PC-3 (cell line): Measurements from ENCODE around the gene HNRNPA3.

Experiments
- CTCF ChIP-seq: fragments of 300-600 bp; sonication (generic); conservative IDR thresholded peaks from 2 replicates; pipeline ENCODE4 v1.5.1; 2017; ENCODE audit warnings: antibody characterized with exemption, low read depth, mild to moderate bottlenecking, low read length
- EZH2 ChIP-seq: fragments of 300-600 bp; sonication (generic); IDR thresholded peaks from one replicate; pipeline ENCODE4 v1.6.1; 2017; ENCODE audit warnings: antibody characterized with exemption, mild to moderate bottlenecking, low read length; ENCODE audit not compliant: unreplicated experiment
- EZH2phosphoT487 ChIP-seq: fragments of 300-600 bp; sonication (generic); IDR thresholded peaks from 2 replicates; pipeline ENCODE4 v1.6.1; 2018; ENCODE audit warnings: mild to moderate bottlenecking, antibody characterized with exemption, low read length, borderline replicate concordance

GRCh38 chr2:177195194-177195593 is 17.4 kb upstream of the HNRNPA3 start:
- TF ChIP-seq EZH2 = no peak
- TF ChIP-seq CTCF = no peak
- TF ChIP-seq EZH2phosphoT487 = no peak
